Brain microvascular endothelial cell (primary cell): ENCODE measurements around the gene LRRC8D.
A peak's percentile ranks its signal among the peaks of the same experiment; 100 is the strongest.
"Not testable (repeated sequence)": the region's sequence is repeated elsewhere in the genome, so short reads cannot be mapped to it uniquely, and the experiment has no call there.

ENCODE experiments used
- DNase-seq: peaks from one replicate; pipeline ENCODE4 v3.0.0-alpha.2; 2020
- H3K27ac ChIP-seq: fragments of 250-450 bp; sonication (Bioruptor Pico); 2 replicates; pipeline ENCODE4 v1.5.1; 2020; ENCODE audit warnings: mild to moderate bottlenecking, moderate library complexity
- H3K27me3 ChIP-seq: fragments of 250-450 bp; sonication (Bioruptor Pico); replicated peaks from 2 replicates; pipeline ENCODE4 v1.5.1; 2020; ENCODE audit warnings: mild to moderate bottlenecking
- H3K36me3 ChIP-seq: fragments of 250-450 bp; sonication (Bioruptor Pico); replicated peaks from 2 replicates; pipeline ENCODE4 v1.5.1; 2020; ENCODE audit warnings: mild to moderate bottlenecking
- H3K4me3 ChIP-seq: 2 replicates; pipeline ENCODE4 v1.5.1; 2011; ENCODE audit warnings: low read depth, mild to moderate bottlenecking, control low read depth, low read length, moderate library complexity
- CTCF ChIP-seq: IDR thresholded peaks from 2 replicates; pipeline ENCODE4 v1.5.1; 2011; ENCODE audit warnings: low read depth, mild to moderate bottlenecking, moderate library complexity, low read length, control low read depth, inconsistent platforms; ENCODE audit errors: missing control alignments
- in situ Hi-C: cut with HindIII; loops from 2 replicates; pipeline ENCODE4 v1.10.0; 2017; ENCODE audit warnings: low sequenced_read_pairs, low pct_ligation_motif_present

The LRRC8D gene

GRCh38 chr1:89781494-89782126 is 39.2 kb upstream of the LRRC8D start:
- H3K4me3 ChIP-seq: no peak overlapping the region
- in situ Hi-C loops: no loop called here
- no peak for TF ChIP-seq CTCF
- H3K27me3 ChIP-seq: no peaks in the 10 kb centered on the region
- H3K27ac ChIP-seq: no peak overlapping the region
- DNase-seq: no peak
- H3K36me3 ChIP-seq: no peaks in the 10 kb centered on the region

- Histone ChIP-seq H3K4me3 (no peak overlapping the region), H3K36me3 (no peaks in the 10 kb centered on the region), H3K27ac (no peak overlapping the region), H3K27me3 (no peaks in the 10 kb centered on the region)
- no peak for DNase-seq
- TF ChIP-seq CTCF: no peak
- in situ Hi-C loops: no loop called here
Measured at GRCh38 chr1:89786628-89787214, 34.1 kb upstream of the LRRC8D start.

GRCh38 chr1:89790592-89790991 is 30.2 kb upstream of the LRRC8D start:
- Histone ChIP-seq H3K27me3 (no peaks in the 10 kb centered on the region), H3K4me3 (no peak overlapping the region), H3K36me3 (no peaks in the 10 kb centered on the region), H3K27ac (no peak overlapping the region)
- TF ChIP-seq CTCF: no peak
- in situ Hi-C loops: no loop called here
- no peak for DNase-seq

GRCh38 chr1:89791064-89791726 is 29.6 kb upstream of the LRRC8D start:
- H3K4me3 ChIP-seq: no peak overlapping the region
- DNase-seq: no peak
- in situ Hi-C loops: no loop called here
- no peaks in the 10 kb centered on the region for H3K27me3 ChIP-seq
- H3K36me3 ChIP-seq: no peaks in the 10 kb centered on the region
- no peak overlapping the region for H3K27ac ChIP-seq
- no peak for TF ChIP-seq CTCF

- peak; percentile 38 for DNase-seq
- TF ChIP-seq CTCF: no peak
- H3K27ac ChIP-seq: no peak overlapping the region
- H3K4me3 ChIP-seq: no peak overlapping the region
- H3K36me3 ChIP-seq: no peaks in the 10 kb centered on the region
- in situ Hi-C loops: no loop called here
- H3K27me3 ChIP-seq: no peaks in the 10 kb centered on the region
Measured at GRCh38 chr1:89794406-89794805, 26.4 kb upstream of the LRRC8D start.

- H3K4me3 ChIP-seq, H3K27me3 ChIP-seq, DNase-seq, in situ Hi-C loops, H3K27ac ChIP-seq, H3K36me3 ChIP-seq: not testable (repeated sequence)
Measured at GRCh38 chr1:89795571-89795970, 25.3 kb upstream of the LRRC8D start.

GRCh38 chr1:89797876-89798275 is 23.0 kb upstream of the LRRC8D start:
- H3K27ac ChIP-seq, H3K4me3 ChIP-seq, H3K27me3 ChIP-seq, H3K36me3 ChIP-seq, in situ Hi-C loops, DNase-seq: not testable (repeated sequence)
